GM12873 (cell line): ENCODE results near the gene C4orf50.

Experiments used
- CTCF ChIP-seq: IDR thresholded peaks from 2 replicates; pipeline ENCODE4 v1.5.1; 2012; ENCODE audit warnings: low read depth, mild to moderate bottlenecking, moderate library complexity, low read length, control low read depth; ENCODE audit not compliant: insufficient read depth; ENCODE audit errors: missing control alignments

Gene C4orf50

GRCh38 chr4:6023731-6024130 is 5.5 kb upstream of the C4orf50 start:
- no peak for TF ChIP-seq CTCF

- TF ChIP-seq CTCF: no peak
These were observed 4.5 kb upstream of the C4orf50 start for GRCh38 chr4:6022607-6023288.

- no peak for TF ChIP-seq CTCF
These were observed 3.8 kb upstream of the C4orf50 start for GRCh38 chr4:6021831-6022606.

- TF ChIP-seq CTCF: no peak
These were observed 2.4 kb upstream of the C4orf50 start for GRCh38 chr4:6020613-6021012.

- peak; percentile 78 for TF ChIP-seq CTCF
These were observed 1.4 kb upstream of the C4orf50 start for GRCh38 chr4:6019316-6020263.

- no peak for TF ChIP-seq CTCF
These were observed 431 bp downstream of the C4orf50 start for GRCh38 chr4:6017800-6018199.

GRCh38 chr4:6017030-6017429 is 1.2 kb downstream of the C4orf50 start:
- no peak for TF ChIP-seq CTCF
